K562 (cell line): ENCODE data around the gene MSI1. TPM values are rescaled to one million over a fixed set of nuclear protein-coding genes. Genes with fewer than 3 reads are reported as not detected.

Experiments used
- ATAC-seq: fragments of 200-7000 bp; cut with Tn5 transposase; 3 replicates; pipeline ENCODE4 v1.9.1; 2020; ENCODE audit warnings: moderate library complexity
- BruUV-seq: library from RNA; stranded (reverse); fragments of 400-500 nt; replicated peaks from 2 replicates; lab custom pipeline; 2021; lab: Mats Ljungman, UMichigan
- CTCF ChIA-PET: fragments of 300-600 bp; formaldehyde crosslinking; extraction: SDS; loops from one replicate; lab custom pipeline; 2021; ENCODE audit warnings: low intra/inter-chr PET ratio; lab: Yijun Ruan, JAX
- POLR2A ChIA-PET: fragments of 300-600, 350-650 bp; sonication (Branson Sonifier 250); formaldehyde crosslinking; extraction: SDS; loops from one replicate; lab custom pipeline; 2021; ENCODE audit warnings: antibody characterized with exemption, inconsistent platforms; lab: Yijun Ruan, JAX
- DNase-seq, 4 experiments: peaks; one replicate each; pipeline versions ENCODE4 v3.0.0 to v3.0.0-alpha.2; 2011 to 2018; ENCODE audit warnings: low spot score in 3 of 4, mixed read lengths in 3 of 4; ENCODE audit errors: extremely low read depth in 1 of 4
- FAIRE-seq: peaks from 2 replicates; lab custom pipeline; 2011; peaks lifted over from hg19 to GRCh38; lab: Jason Lieb, UNC
- H2AFZ ChIP-seq: 2 replicates; pipeline ENCODE4 v1.6.0; 2011; ENCODE audit warnings: low read depth, low read length, control low read depth, inconsistent platforms
- H3K27ac ChIP-seq: fragments of 200-600 bp; 3 replicates; pipeline ENCODE4 v1.8.0; 2011; ENCODE audit warnings: low read depth, mild to moderate bottlenecking, control low read depth, inconsistent platforms, low read length, moderate library complexity, mixed read lengths; ENCODE audit errors: extremely low read depth
- H3K27me3 ChIP-seq, 2 experiments: fragments of 300-600 bp in 1 of 2; 2 replicates in 1 of 2; 3 replicates in 1 of 2; pipeline versions ENCODE4 v1.6.0 to v1.8.0; 2011; ENCODE audit warnings: inconsistent platforms in 2 of 2, low read length in 2 of 2, mild to moderate bottlenecking in 1 of 2, mixed read lengths in 1 of 2, moderate library complexity in 1 of 2; ENCODE audit not compliant: control insufficient read depth in 2 of 2, insufficient read depth in 2 of 2
- H3K36me3 ChIP-seq: fragments of 300-600 bp; 3 replicates; pipeline ENCODE4 v1.8.0; 2011; ENCODE audit warnings: mild to moderate bottlenecking, low read length, inconsistent platforms; ENCODE audit not compliant: control insufficient read depth, insufficient read depth
- H3K4me1 ChIP-seq, 2 experiments: fragments of 200-600 bp in 1 of 2; replicated peaks in 1 of 2; 2 replicates in 1 of 2; 3 replicates in 1 of 2; pipeline versions ENCODE4 v1.5.1 to v1.8.0; 2011; ENCODE audit warnings: inconsistent platforms in 2 of 2, low read length in 2 of 2, mild to moderate bottlenecking in 1 of 2, mixed read lengths in 1 of 2, moderate library complexity in 1 of 2; ENCODE audit not compliant: control insufficient read depth in 2 of 2, insufficient read depth in 2 of 2
- H3K4me2 ChIP-seq: 2 replicates; pipeline ENCODE4 v1.6.1; 2011; ENCODE audit warnings: low read length, control low read depth, inconsistent platforms, mixed read lengths; ENCODE audit not compliant: insufficient read depth
- H3K4me3 ChIP-seq: fragments of 200-600 bp; sonication (generic), shearing (Covaris generic); 2 replicates; pipeline ENCODE4 v1.5.1; 2016; ENCODE audit warnings: control low read depth, inconsistent platforms
- H3K79me2 ChIP-seq: fragments of 200-600 bp; 3 replicates; pipeline ENCODE4 v1.8.0; 2011; ENCODE audit warnings: low read length, inconsistent platforms; ENCODE audit not compliant: control insufficient read depth, insufficient read depth
- H3K9ac ChIP-seq, 2 experiments: 2 replicates each; pipeline versions ENCODE4 v1.6.0 to v1.6.1; 2011; ENCODE audit warnings: low read depth in 2 of 2, low read length in 2 of 2, control low read depth in 1 of 2, inconsistent platforms in 1 of 2, mild to moderate bottlenecking in 1 of 2, mixed read lengths in 1 of 2; ENCODE audit not compliant: insufficient read depth in 1 of 2
- H3K9me1 ChIP-seq: one replicate; pipeline ENCODE4 v1.6.0; 2011; ENCODE audit warnings: inconsistent platforms, mild to moderate bottlenecking, low read length, moderate library complexity; ENCODE audit not compliant: control insufficient read depth, insufficient read depth
- H3K9me3 ChIP-seq: replicated peaks from 2 replicates; pipeline ENCODE4 v1.5.1; 2011; ENCODE audit warnings: low read depth, low read length, inconsistent platforms; ENCODE audit not compliant: control insufficient read depth, insufficient read depth
- H4K20me1 ChIP-seq: replicated peaks from 2 replicates; pipeline ENCODE4 v1.6.1; 2011; ENCODE audit warnings: low read length, inconsistent platforms, mixed read lengths; ENCODE audit not compliant: control insufficient read depth, insufficient read depth
- BCOR ChIP-seq: fragments of 450-650 bp; IDR thresholded peaks from 2 replicates; pipeline ENCODE4 v1.6.1; 2016
- GTF2A2 ChIP-seq: IDR thresholded peaks from 2 replicates; pipeline ENCODE4 v1.6.1; 2016; ENCODE audit warnings: mild to moderate bottlenecking, missing genetic modification characterization, missing compliant biosample characterization
- KDM1A ChIP-seq, 2 experiments: fragments of 450-650 bp; IDR thresholded peaks; 2 replicates each; pipeline ENCODE4 v1.6.1; 2016; ENCODE audit warnings: mild to moderate bottlenecking in 2 of 2
- PHB ChIP-seq: fragments of 250-450 bp; sonication (Bioruptor Pico); IDR thresholded peaks from 2 replicates; pipeline ENCODE4 v1.5.0; 2021
- RBM25 ChIP-seq: fragments of 200-400 bp; formaldehyde crosslinking; IDR thresholded peaks from 2 replicates; pipeline ENCODE4 v1.6.1; 2018; ENCODE audit warnings: low read length, low read depth, moderate library complexity; ENCODE audit not compliant: severe bottlenecking
- SMARCA5 ChIP-seq: fragments of 450-650 bp; IDR thresholded peaks from 2 replicates; pipeline ENCODE4 v1.6.1; 2016
- WGBS: fragments of 100-300 bp; shearing (Covaris generic); methylation state at CpG from one replicate; pipeline ENCODE4 v1.1.6; 2016; ENCODE audit warnings: low coverage, mixed read lengths; ENCODE audit not compliant: insufficient coverage; ENCODE audit errors: missing lambda C conversion rate; 5-methylcytosine and 5-hydroxymethylcytosine counted together
- in situ Hi-C: fragments of 300-500 bp; cut with MboI; formaldehyde crosslinking; loops from 4 replicates; pipeline ENCODE4 v1.15.0; 2018; ENCODE audit warnings: inconsistent platforms, mixed read lengths
- intact Hi-C: fragments of 100-400 bp; cut with micrococcal nuclease; formaldehyde crosslinking; loops from 2 replicates; pipeline ENCODE4 v1.14.2; 2022
- polyA plus RNA-seq, 8 experiments: library from polyadenylated mRNA; depleted of rRNA in 4 of 8; stranded (reverse) in 5 of 8; unstranded in 3 of 8; fragments of >200 nt; fragmentation: Nextera tagmentation in 2 of 8; fragmentation: Illumina TruSeq in 1 of 8; extraction: Ambion mirVana in 2 of 8; extraction: Trizol in 1 of 8; gene quantifications; 2 replicates each; pipeline versions ENCODE4 v1.2.1 to v1.2.3, GENCODE V29; 2011 to 2014; ENCODE audit warnings: inconsistent platforms in 1 of 8, missing spikeins in 1 of 8
- total RNA-seq, 7 experiments: library from RNA; depleted of rRNA in 6 of 7; stranded (reverse); fragments of >200 nt in 6 of 7; fragmentation: Illumina TruSeq in 2 of 7; extraction: Trizol in 2 of 7; gene quantifications; 2 replicates each; pipeline versions ENCODE4 v1.2.1 to v1.2.3, GENCODE V29; 2011 to 2021; ENCODE audit warnings: low replicate concordance in 1 of 7
- TF ChIP-seq, protein P1 (sequence below), 3 experiments: fragments of 200-800 bp in 1 of 3; sonication (Bioruptor generic) in 1 of 3; sonication (generic) in 1 of 3; formaldehyde crosslinking in 1 of 3; IDR thresholded peaks; 2 replicates each; pipeline versions ENCODE4 v1.6.1 to v1.8.0; 2016 to 2022; ENCODE audit warnings: mild to moderate bottlenecking in 2 of 3, missing compliant biosample characterization in 2 of 3, missing genetic modification characterization in 2 of 3, missing genetic modification reagents in 1 of 3
- TF ChIP-seq, protein P2 (sequence below): sonication (generic); formaldehyde crosslinking; IDR thresholded peaks from 2 replicates; pipeline ENCODE4 v1.8.0; 2022; ENCODE audit warnings: mild to moderate bottlenecking, missing genetic modification reagents
- TF ChIP-seq, protein P3 (sequence below): fragments of 450-650 bp; formaldehyde crosslinking; IDR thresholded peaks from 2 replicates; pipeline ENCODE4 v1.4.0; 2022; ENCODE audit warnings: missing genetic modification characterization

Gene MSI1
- total and polyA plus RNA-seq, 9 of the 15 experiments (the other 6 are each of a cell fraction or from before 2014, with no cell fraction given): 0.16 TPM; not detected in 8

DNA sequence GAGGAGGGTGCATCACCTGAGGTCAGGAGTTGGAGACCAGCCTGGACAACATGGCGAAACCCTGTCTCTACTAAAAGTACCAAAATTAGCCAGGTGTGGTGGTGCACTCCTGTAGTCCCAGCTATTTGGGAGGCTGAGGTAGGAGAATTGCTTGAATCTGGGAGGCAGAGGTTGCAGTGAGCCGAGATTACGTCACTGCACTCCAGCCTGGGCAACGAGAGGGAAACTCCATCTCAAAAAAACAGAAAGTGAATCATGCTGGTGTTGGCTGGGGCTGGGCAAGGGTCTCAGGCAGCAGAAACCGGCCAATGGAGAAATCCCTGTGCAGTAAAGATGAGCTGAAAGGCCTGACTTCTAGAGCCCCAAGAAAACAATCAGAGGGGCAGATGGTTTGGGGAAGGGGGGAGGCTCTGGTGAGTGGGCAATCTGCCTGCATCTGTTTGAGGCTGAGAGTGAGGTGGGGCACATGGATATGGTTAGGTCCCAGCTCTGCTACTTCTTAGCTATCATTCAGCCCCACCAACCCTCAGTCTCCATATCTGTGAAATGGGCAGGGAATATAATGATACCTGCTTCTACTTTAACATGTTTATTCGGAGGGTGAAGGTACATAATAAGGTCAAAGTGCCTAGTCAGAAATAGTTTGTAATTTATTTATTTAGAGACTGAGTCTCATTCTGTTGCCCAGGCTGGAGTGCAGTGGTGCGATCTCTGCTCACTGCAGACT is 47.7 kb upstream of the MSI1 start (continued):
- TF ChIP-seq, protein P1, sequence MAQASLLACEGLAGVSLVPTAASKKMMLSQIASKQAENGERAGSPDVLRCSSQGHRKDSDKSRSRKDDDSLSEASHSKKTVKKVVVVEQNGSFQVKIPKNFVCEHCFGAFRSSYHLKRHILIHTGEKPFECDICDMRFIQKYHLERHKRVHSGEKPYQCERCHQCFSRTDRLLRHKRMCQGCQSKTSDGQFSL (CRISPR knock-in tag; IDR thresholded peaks at IDR 0.05): no peak
- TF ChIP-seq, protein P1 (tag; IDR thresholded peaks at IDR 0.05): no peak
- TF ChIP-seq GTF2A2 (tag) (no peak), KDM1A (IDR thresholded peaks at IDR 0.05) (peak in 1 of 2 experiments; percentile 28; a peak in 1 of 4 replicates)
- TF ChIP-seq, protein P2, sequence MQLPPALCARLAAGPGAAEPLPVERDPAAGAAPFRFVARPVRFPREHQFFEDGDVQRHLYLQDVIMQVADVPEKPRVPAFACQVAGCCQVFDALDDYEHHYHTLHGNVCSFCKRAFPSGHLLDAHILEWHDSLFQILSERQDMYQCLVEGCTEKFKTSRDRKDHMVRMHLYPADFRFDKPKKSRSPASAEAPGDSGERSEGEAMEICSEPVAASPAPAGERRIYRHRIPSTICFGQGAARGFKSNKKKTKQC (CRISPR knock-in tag): no peak

DNA sequence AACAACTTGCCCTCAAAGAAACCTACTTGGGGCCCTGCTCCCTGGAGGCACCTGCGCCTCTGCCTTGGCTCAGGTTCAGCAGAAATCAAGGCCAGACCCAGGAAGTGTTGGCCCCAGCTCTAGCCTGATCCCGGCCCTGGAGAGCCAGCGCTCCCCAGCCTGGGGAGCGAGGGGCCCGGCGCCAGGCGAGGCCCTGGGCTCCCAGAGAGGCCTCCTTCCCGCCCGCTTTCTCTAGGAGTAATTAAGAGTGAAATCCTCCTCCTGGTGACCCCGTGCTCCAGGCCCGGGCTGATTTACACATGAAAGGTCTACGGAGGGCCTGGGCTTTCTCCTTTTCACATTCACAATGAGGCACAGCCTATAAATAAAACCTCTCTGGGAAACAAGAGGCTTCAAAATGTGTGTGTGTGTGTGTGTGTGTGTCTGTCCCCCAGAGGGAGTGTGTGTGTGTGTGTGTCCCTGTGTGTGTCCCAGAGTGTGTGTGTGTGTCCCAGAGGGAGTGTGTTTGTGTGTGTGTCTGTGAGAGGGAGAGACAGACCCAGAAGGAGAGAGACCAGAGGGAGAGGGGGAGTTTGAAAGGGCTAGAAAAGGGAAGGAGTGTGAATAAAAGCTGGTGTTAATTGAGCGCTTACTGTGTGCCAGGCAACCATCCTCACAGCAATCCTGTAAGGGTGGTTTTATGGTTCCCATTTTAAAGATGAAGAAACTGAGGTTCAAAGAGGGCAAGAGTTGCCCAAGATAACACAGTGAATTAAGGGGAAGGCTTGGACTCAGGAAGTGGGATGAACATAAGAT is 45.1 kb upstream of the MSI1 start:
- no peak overlapping the region for H3K4me2 ChIP-seq
- H3K4me3 ChIP-seq: no peak overlapping the region
- H3K36me3 ChIP-seq: no peaks in the 10 kb centered on the region
- CTCF ChIA-PET: no interaction called here
- no peak overlapping the region for H3K27ac ChIP-seq
- peak; percentile 39 for ATAC-seq
- no peaks in the 10 kb centered on the region for H3K79me2 ChIP-seq
- peaks cover 0 to 4% of the 10 kb centered on the region in 2 experiments; a peak in 2 of 5 replicates for H3K4me1 ChIP-seq
- peak; percentile 11 for FAIRE-seq
- intact Hi-C loops (no loop called here), in situ Hi-C loops (no loop called here)
- POLR2A ChIA-PET: interaction anchor here (0.6 kb wide), 1 partner anchor 12 kb away, joined by 3 read pairs; no protein-coding TSS in a partner anchor
- H3K9me1 ChIP-seq: no peaks in the 10 kb centered on the region
- 35% methylated on average over 13 of the region's 13 CpGs for WGBS
- no peaks in the 10 kb centered on the region for H4K20me1 ChIP-seq
- H3K27me3 ChIP-seq: peaks cover 7 to 12% of the 10 kb centered on the region in 2 experiments; a peak in 4 of 5 replicates
- no TSS peak for BruUV-seq
- H3K9ac ChIP-seq: no peak overlapping the region
- DNase-seq: peak in 1 of 4 experiments; percentile 8
- peak overlapping the region; percentile 16; the same call in 1 of the 2 replicates for H2AFZ ChIP-seq
- H3K9me3 ChIP-seq: no peaks in the 10 kb centered on the region
- TF ChIP-seq BCOR: peak; percentile 69
- TF ChIP-seq SMARCA5: no peak; the same call in 1 of the 2 replicates
- no peak for TF ChIP-seq PHB (CRISPR knock-in tag)
- TF ChIP-seq RBM25: peak; percentile 52
- TF ChIP-seq, protein P3, sequence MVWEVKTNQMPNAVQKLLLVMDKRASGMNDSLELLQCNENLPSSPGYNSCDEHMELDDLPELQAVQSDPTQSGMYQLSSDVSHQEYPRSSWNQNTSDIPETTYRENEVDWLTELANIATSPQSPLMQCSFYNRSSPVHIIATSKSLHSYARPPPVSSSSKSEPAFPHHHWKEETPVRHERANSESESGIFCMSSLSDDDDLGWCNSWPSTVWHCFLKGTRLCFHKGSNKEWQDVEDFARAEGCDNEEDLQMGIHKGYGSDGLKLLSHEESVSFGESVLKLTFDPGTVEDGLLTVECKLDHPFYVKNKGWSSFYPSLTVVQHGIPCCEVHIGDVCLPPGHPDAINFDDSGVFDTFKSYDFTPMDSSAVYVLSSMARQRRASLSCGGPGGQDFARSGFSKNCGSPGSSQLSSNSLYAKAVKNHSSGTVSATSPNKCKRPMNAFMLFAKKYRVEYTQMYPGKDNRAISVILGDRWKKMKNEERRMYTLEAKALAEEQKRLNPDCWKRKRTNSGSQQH (CRISPR knock-in tag): 0 out of 2 replicates have a peak, but pooled peaks have one; percentile 19
